ENCODE measurements around the gene ZNF446.

The ZNF446 gene

DNA sequence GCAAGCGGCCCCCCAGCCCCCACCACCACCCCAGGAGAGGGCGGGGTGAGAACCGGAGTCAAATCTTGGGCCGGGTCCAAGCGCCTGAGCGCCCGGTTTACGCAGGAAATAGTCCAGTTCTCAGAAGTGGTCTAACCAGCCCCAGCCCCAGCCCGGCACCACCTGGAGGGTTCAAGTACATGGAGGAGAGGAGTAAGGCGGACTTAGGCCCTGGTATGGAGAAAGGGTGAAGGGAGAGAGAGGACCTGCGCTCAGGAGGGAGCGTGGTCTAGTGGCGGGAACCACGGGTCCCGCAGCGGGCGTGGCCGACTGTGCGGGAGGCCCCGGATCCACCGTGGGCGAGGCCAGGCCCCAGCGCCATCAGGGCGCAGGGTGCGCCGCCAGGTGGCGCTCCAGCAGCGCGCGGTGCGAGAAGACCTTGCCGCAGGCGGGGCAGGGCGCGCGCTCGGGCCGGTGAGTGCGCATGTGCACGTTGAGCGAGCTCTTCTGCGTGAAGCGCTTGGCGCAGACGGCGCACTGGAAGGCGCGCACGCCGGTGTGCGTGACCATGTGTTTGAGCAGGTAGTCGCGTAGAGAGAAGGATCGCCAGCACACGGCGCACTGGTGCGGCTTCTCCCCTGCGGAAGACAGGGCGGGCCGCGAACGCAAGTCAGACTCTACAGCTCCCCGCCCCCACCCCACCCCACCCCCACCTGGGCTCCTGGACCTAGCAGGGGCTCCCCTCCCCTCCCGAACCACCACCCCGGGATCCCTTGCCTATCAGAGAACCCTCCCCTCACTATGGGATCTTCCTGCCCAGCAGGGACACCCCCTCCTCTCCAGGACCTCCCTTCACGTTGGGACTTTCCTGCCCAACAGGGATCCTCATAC is 37.8 kb downstream of the ZNF446 start:
- peak overlapping the region; percentile 85 for H2AFZ ChIP-seq (ENCODE audit: low read depth, low read length)
- H3K4me2 ChIP-seq (ENCODE audit: low read length): peak overlapping the region; percentile 96
- H3K36me3 ChIP-seq (replicated peaks; ENCODE audit: low read depth, low read length): peaks cover 19% of the 10 kb centered on the region
- H3K27me3 ChIP-seq (ENCODE audit: low read depth, low read length): no peaks in the 10 kb centered on the region
- H4K20me1 ChIP-seq (ENCODE audit: insufficient read depth, low read length): no peaks in the 10 kb centered on the region
- peaks cover 44% of the 10 kb centered on the region for H3K79me2 ChIP-seq (ENCODE audit: low read length)
- peak overlapping the region; percentile 94 for H3K9ac ChIP-seq (ENCODE audit: low read length)
- peaks cover 19% of the 10 kb centered on the region for H3K4me1 ChIP-seq (ENCODE audit: low read length)
- H3K9me3 ChIP-seq (ENCODE audit: insufficient read depth, low read length): no peaks in the 10 kb centered on the region
- H3K4me3 ChIP-seq (ENCODE audit: low read length): peak overlapping the region; percentile 90
- peak overlapping the region; percentile 67 for H3K27ac ChIP-seq (ENCODE audit: low read length)
- TF ChIP-seq, protein P1, sequence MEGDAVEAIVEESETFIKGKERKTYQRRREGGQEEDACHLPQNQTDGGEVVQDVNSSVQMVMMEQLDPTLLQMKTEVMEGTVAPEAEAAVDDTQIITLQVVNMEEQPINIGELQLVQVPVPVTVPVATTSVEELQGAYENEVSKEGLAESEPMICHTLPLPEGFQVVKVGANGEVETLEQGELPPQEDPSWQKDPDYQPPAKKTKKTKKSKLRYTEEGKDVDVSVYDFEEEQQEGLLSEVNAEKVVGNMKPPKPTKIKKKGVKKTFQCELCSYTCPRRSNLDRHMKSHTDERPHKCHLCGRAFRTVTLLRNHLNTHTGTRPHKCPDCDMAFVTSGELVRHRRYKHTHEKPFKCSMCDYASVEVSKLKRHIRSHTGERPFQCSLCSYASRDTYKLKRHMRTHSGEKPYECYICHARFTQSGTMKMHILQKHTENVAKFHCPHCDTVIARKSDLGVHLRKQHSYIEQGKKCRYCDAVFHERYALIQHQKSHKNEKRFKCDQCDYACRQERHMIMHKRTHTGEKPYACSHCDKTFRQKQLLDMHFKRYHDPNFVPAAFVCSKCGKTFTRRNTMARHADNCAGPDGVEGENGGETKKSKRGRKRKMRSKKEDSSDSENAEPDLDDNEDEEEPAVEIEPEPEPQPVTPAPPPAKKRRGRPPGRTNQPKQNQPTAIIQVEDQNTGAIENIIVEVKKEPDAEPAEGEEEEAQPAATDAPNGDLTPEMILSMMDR (IDR thresholded peaks at IDR 0.05; ENCODE audit: low read depth, low read length): peak; percentile 96
- no peak for TF ChIP-seq EZH2phosphoT487 (IDR thresholded peaks at IDR 0.05; ENCODE audit: low read depth)

DNA sequence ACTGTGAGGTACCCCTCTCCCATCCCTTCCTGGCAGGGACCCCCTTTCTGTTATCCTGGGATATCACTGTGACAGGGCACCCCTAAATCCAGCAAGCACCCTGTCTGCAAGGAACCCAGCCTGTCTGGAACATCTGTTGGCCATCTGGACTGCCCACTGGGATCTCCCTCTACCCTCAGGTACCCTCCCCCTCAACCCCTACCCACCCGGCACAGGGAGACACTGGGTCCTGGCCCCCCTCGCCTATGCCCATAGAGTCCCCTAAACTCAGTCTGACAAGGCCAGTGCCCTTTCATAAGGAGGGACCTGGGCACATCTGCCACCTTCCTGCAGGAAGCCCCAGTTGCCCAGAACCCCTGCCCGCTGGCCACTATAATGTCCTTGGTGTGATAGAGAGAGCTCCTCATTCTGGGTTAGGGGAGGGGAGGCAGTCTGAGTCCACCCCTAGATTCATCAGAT is 38.4 kb downstream of the ZNF446 start:
- Histone ChIP-seq H3K4me3 (ENCODE audit: low read length) (peak overlapping the region; percentile 90), H3K9me3 (ENCODE audit: insufficient read depth, low read length) (no peaks in the 10 kb centered on the region), H3K79me2 (ENCODE audit: low read length) (peaks cover 48% of the 10 kb centered on the region), H3K36me3 (replicated peaks; ENCODE audit: low read depth, low read length) (peaks cover 19% of the 10 kb centered on the region), H2AFZ (ENCODE audit: low read depth, low read length) (no peak overlapping the region), H4K20me1 (ENCODE audit: insufficient read depth, low read length) (no peaks in the 10 kb centered on the region), H3K27ac (ENCODE audit: low read length) (peak overlapping the region; percentile 67), H3K27me3 (ENCODE audit: low read depth, low read length) (no peaks in the 10 kb centered on the region), H3K9ac (ENCODE audit: low read length) (peak overlapping the region; percentile 94), H3K4me2 (ENCODE audit: low read length) (peak overlapping the region; percentile 96), H3K4me1 (ENCODE audit: low read length) (peaks cover 19% of the 10 kb centered on the region)
- no peak for TF ChIP-seq EZH2phosphoT487 (IDR thresholded peaks at IDR 0.05; ENCODE audit: low read depth)
- TF ChIP-seq, protein P1 (IDR thresholded peaks at IDR 0.05; ENCODE audit: low read depth, low read length): no peak

GRCh38 chr19:58515259-58515658 is 39.1 kb downstream of the ZNF446 start:
- H2AFZ ChIP-seq (ENCODE audit: low read depth, low read length): no peak overlapping the region
- H3K4me2 ChIP-seq (ENCODE audit: low read length): peak overlapping the region; percentile 11
- H4K20me1 ChIP-seq (ENCODE audit: insufficient read depth, low read length): no peaks in the 10 kb centered on the region
- peaks cover 48% of the 10 kb centered on the region for H3K79me2 ChIP-seq (ENCODE audit: low read length)
- peaks cover 20% of the 10 kb centered on the region for H3K4me1 ChIP-seq (ENCODE audit: low read length)
- no peaks in the 10 kb centered on the region for H3K27me3 ChIP-seq (ENCODE audit: low read depth, low read length)
- no peak overlapping the region for H3K4me3 ChIP-seq (ENCODE audit: low read length)
- H3K36me3 ChIP-seq (replicated peaks; ENCODE audit: low read depth, low read length): peaks cover 19% of the 10 kb centered on the region
- H3K9me3 ChIP-seq (ENCODE audit: insufficient read depth, low read length): no peaks in the 10 kb centered on the region
- no peak overlapping the region; the same call in 1 of the 2 replicates for H3K27ac ChIP-seq (ENCODE audit: low read length)
- TF ChIP-seq, protein P1 (IDR thresholded peaks at IDR 0.05; ENCODE audit: low read depth, low read length): no peak
- TF ChIP-seq EZH2phosphoT487 (IDR thresholded peaks at IDR 0.05; ENCODE audit: low read depth): no peak
- no peak overlapping the region for H3K9ac ChIP-seq (ENCODE audit: low read length)

DNA sequence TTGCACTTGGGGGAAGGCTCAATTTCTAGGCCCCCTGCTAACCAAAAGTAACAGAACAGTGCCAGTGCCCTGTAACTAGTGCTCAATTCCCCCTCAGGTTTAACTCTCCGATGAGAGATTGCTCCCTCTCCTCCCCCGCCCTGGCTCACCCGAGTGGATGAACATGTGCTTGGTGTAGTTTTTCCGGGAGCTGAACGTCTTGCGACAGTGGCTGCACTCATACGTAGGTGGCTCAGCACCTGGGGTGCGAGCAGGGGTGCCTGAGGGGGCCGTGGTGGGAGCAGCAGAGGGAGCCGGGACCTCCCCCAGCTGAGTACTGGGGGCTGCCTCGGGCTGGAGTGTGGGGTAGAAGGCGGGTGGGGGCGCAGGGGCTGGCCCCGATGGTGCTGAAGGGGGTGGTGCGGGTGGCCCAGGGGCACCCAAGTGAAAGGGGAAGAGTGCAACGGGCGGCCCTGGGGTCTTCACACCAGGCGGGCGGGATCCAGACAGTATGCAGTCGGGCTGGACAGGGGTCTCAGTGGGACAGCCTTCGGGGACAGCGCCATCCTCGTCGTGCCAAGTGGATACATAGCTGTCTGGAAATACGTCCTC is 40.2 kb downstream of the ZNF446 start:
- Histone ChIP-seq H3K9ac (ENCODE audit: low read length) (no peak overlapping the region), H3K27ac (ENCODE audit: low read length) (no peak overlapping the region)

More for the DNA sequence above, 40.2 kb downstream of the ZNF446 start:
- Histone ChIP-seq H2AFZ (ENCODE audit: low read depth, low read length) (no peak overlapping the region), H3K4me1 (ENCODE audit: low read length) (peaks cover 24% of the 10 kb centered on the region), H3K4me2 (ENCODE audit: low read length) (no peak overlapping the region), H3K79me2 (ENCODE audit: low read length) (peaks cover 51% of the 10 kb centered on the region), H3K9me3 (ENCODE audit: insufficient read depth, low read length) (no peaks in the 10 kb centered on the region), H3K27me3 (ENCODE audit: low read depth, low read length) (no peaks in the 10 kb centered on the region), H3K4me3 (ENCODE audit: low read length) (no peak overlapping the region), H4K20me1 (ENCODE audit: insufficient read depth, low read length) (no peaks in the 10 kb centered on the region), H3K36me3 (replicated peaks; ENCODE audit: low read depth, low read length) (peaks cover 19% of the 10 kb centered on the region)
- TF ChIP-seq, protein P1 (IDR thresholded peaks at IDR 0.05; ENCODE audit: low read depth, low read length): no peak
- TF ChIP-seq EZH2phosphoT487 (IDR thresholded peaks at IDR 0.05; ENCODE audit: low read depth): no peak
